ENCODE data around the gene ANKHD1.
A peak's percentile ranks its signal among the peaks of the same experiment; 100 is the strongest.
"Not testable (repeated sequence)": the region's sequence is repeated elsewhere in the genome, so short reads cannot be mapped to it uniquely, and the experiment has no call there.

Gene ANKHD1

GRCh38 chr5:140564196-140565023, 162.8 kb downstream of the ANKHD1 start, which contains the start of the genes APBB3 and SLC35A4:
Gene APBB3, minus strand, starts transcription at chr5:140564598. Its CDS starts 353 bp downstream, at chr5:140564245.
Gene SLC35A4, plus strand, starts transcription at chr5:140564828. Its CDS starts 2,342 bp downstream, at chr5:140567170.
- DNase-seq = peak; percentile 98

DNA sequence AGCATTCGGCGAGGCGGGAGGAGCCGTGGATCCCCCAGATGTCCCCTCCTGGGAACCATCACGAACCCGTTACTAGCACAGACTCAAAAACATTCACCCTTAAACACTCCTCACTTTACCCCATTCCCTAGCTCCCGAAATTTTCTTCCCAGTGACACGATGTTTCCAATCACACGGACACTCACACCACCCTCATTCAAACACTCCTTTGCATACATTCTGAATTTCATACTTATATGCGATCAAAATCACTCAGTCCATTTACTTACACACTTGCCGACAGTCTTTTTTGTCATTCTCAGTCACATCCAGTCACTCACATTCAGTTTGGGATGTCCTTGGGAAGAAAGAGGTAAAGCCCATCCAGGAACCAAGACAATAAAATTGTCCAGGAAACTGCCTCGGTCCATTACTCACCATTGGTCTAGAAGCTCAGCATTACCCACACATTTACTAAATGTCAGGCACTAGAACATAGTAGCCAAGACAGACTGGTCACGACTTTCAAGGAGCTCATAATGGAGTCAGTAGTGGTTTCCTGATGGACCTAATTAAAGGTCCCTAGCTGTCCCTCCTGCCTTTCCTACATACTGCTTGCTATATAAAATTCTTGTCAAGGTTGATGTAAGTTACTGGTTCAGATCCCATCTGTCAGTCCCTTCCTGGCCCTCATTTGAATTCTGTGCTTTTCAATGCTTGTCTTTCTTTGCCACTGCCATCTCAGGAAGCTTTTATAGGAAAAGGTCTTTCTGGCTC, 163.6 kb downstream of the ANKHD1 start:
- no peak for DNase-seq

- DNase-seq = no peak
Observed at GRCh38 chr5:140565780-140566095, 164.1 kb downstream of the ANKHD1 start.

- DNase-seq = no peak
Observed at GRCh38 chr5:140566665-140567064, 165.0 kb downstream of the ANKHD1 start.

- no peak for DNase-seq
Observed at GRCh38 chr5:140567136-140567818, 165.6 kb downstream of the ANKHD1 start.

DNA sequence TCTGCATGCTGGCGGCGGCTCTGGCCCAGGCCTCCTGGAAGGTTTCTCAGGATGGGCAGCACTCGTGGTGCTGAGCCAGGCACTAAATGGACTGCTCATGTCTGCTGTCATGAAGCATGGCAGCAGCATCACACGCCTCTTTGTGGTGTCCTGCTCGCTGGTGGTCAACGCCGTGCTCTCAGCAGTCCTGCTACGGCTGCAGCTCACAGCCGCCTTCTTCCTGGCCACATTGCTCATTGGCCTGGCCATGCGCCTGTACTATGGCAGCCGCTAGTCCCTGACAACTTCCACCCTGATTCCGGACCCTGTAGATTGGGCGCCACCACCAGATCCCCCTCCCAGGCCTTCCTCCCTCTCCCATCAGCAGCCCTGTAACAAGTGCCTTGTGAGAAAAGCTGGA, 166.2 kb downstream of the ANKHD1 start:
- DNase-seq = no peak

- DNase-seq = no peak
Observed at GRCh38 chr5:140568443-140569063, 166.9 kb downstream of the ANKHD1 start.

- DNase-seq = no peak
Observed at GRCh38 chr5:140569197-140569596, 167.6 kb downstream of the ANKHD1 start.

DNA sequence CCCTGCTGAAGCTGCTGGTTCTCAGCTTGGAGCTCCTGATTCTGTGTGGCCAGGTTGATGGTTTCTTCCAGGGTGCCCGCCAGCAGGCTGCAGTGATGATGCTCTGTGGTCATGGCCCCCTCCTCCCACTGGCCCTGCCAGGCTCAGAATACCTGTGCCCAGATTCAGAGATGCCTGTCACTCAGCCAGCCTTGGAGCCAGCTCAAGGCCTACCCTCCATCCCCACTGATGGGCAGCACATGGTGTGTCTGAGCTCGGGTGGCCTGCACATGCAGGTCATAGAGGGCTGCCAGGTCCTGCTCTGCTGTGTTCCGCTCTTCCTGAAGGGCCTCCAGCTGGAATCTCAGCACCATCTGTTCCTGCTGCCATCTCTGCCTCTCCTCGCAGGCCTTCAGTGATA, 168.4 kb downstream of the ANKHD1 start:
- no peak for DNase-seq

DNA sequence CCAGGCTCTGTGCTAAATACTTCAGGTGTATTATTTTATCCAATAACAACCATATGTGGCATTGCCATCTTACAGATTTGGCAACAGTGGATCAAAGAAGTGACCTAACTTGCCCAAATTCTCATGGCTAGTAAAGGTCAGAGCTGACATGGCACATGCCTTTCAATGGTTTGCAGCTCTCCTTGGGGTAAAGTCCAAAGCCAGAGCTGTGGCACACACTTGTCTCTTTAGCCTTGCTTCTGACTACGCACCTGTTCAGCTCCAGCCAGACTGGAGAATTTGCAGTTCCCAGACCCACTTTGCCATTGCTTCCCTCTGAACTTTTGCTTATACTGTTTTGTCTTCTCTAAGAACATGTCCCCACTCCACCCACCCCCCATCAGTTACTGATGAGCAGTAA, 168.9 kb downstream of the ANKHD1 start:
- DNase-seq = no peak

GRCh38 chr5:140571105-140571504, 169.5 kb downstream of the ANKHD1 start:
- DNase-seq = no peak

DNA sequence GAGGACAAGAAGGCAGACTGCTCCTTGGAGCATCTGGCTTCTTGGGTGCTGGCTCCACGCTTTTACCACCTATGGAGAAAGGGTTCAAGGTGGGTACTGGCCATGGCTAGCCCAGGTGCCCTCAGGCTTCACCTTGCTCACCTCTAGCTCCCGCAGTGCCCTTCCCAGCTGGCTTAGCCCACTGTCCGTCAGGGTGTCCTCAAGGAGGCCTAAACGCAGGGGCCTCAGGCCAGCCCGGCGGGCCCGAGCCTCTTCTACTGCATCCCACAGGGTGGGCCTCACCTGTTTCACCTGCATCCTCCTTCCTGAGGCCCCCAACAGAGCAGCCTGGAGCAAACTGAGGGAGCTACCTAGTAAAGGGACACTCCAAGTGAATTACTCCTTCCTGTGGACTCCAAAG, 172.1 kb downstream of the ANKHD1 start:
- DNase-seq = no peak

DNA sequence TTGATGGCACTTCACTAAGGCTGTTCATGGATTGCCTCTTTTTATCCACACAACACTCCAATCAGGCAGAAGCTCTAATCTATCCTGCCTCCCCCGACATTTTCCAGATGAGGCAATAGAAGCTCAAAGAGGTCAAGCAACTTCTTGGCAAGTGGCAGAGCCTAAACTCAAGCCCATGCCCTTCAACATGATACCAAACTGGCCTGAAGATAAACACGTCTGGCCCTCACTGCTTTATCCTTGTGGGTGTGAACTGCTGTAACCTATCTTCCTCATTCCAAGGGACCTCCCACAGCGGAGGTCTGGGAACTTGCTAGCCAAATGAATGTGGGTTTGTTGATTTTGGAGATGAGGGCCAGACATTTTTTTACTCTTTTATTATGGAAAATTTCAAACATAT, 172.5 kb downstream of the ANKHD1 start:
- DNase-seq = no peak

DNA sequence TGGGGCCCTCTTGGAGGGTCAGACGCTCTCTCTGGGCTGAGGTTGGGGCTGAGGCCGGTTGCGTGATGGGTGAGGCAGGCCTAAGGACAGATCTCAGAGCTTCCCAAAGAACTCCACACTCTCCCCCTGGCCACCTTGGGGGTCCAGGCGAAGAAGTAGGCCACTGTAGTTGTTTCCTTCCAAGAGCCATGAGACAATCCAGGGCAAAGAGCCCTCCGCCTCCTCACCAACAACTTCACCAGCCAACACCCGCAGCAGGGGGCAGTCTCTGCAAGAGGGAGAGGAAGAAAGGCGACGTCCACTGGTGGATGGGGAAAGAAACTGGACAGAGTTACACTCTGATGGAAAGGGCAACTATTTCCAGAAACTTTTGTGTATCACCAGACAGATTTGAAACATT, 173.7 kb downstream of the ANKHD1 start:
- DNase-seq = no peak

- DNase-seq = no peak
Observed at GRCh38 chr5:140576776-140577201, 175.2 kb downstream of the ANKHD1 start.

GRCh38 chr5:140579188-140579747, 177.6 kb downstream of the ANKHD1 start:
- not testable (repeated sequence) for DNase-seq

DNA sequence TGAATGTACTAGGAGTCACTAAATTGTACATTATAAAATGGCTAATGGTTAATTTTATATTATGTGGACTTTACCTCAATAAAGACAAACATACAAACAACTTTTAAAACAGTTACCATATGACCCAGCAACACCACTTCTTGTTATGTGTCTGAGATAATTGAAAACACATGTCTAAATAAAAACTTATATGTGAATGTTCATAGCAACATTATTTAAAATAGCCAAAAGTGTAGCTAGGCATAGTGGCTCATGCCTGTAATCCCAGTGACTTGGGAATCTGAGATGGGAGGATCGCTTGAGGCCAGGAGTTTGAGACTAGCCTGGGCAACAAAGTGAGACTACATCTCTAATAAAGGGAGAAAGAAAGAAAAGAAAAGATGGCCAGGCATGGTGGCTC, 185.9 kb downstream of the ANKHD1 start:
- no peak for DNase-seq

DNA sequence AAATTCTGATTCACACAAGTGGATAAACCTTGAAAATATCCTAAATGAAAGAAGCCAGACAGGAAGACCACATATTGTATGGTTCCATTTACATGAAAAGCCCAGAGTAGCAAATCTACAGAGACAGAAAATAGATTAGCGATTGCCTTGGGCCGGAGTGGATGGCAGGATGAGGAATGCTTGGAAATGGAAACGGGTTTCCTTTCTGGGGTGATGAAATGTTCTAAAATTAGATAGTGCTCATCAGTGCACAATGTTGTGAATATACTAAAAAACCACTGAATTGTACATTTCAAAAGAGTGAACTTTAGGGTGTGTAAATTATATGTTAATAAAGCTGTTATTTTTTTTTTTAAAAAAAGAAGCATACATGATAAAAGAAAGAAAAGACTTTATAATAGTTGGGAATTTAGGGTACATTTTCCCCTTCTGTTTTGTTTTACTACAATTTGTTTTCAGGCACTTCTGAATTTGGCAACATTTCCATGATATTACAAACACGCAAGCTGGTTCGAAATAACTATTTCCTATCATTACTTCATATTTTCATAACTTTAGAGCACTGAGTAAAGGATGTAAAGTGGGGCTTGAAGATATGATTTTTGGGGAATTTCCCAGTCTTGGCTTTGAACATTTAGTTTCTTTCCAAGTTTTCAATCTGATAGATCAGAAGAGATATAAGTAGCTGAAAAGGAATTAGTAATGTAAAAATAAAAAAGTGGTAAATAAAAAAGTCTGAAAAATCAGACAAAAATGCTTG, 186.9 kb downstream of the ANKHD1 start:
- DNase-seq = no peak
